ENCODE measurements around the gene SLC36A4. TPM values are rescaled to one million over a fixed set of nuclear protein-coding genes. Genes with fewer than 3 reads are reported as not detected.

Gene SLC36A4
- total and polyA plus RNA-seq, 2 of the 13 experiments (the other 11 are each of a cell fraction or from before 2014, with no cell fraction given), result 7.3 to 9.5 TPM

DNA sequence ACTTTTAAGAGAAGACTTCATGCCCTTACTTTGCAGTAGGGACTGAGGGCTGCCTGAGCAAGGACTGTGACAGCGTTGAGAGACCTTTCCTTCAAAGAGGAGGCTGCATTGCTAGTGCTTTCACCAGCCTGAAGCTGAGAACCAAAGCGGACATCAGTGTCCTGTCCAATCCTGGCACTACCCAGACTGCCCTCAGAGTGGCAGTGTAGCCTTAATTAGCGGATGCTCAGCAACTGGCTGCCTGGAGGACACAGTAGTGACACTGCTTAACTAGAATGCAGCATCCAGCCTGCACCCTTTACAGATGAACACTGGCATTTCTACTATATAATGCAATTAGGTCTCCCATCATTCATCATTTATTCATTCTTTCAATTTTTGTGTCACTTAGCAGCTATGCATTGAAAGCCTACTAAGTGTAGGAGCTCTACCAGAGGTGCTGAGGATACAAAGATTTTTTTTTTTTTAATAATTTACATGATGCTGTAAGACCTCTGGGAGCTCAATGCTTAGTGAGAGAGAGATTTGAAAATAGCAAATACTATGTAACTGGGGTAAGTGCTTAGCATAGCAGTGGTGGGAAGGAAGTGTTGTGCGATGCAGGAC, 36.9 kb upstream of the SLC36A4 start (continued):
- TF ChIP-seq ZNF674 (CRISPR knock-in tag; IDR thresholded peaks at IDR 0.05; ENCODE audit: low read depth) (no peak), XBP1 (CRISPR knock-in tag; IDR thresholded peaks at IDR 0.05) (no peak), RAD51 (IDR thresholded peaks at IDR 0.05; ENCODE audit: borderline replicate concordance) (no peak), YEATS4 (CRISPR knock-in tag; IDR thresholded peaks at IDR 0.05; ENCODE audit: borderline replicate concordance) (no peak), MIXL1 (CRISPR knock-in tag; IDR thresholded peaks at IDR 0.05) (peak; percentile 81; the same call in 1 of the 2 replicates), ESRRA (CRISPR knock-in tag; IDR thresholded peaks at IDR 0.05; ENCODE audit: low read depth) (no peak), ZNF790 (CRISPR knock-in tag; IDR thresholded peaks at IDR 0.05; ENCODE audit: borderline replicate concordance) (no peak), KDM2A (CRISPR knock-in tag; IDR thresholded peaks at IDR 0.05; ENCODE audit: borderline replicate concordance, low read depth) (peak; percentile 63; the same call in 1 of the 2 replicates), MAF1 (CRISPR knock-in tag; IDR thresholded peaks at IDR 0.05; ENCODE audit: borderline replicate concordance) (no peak), ZFYVE20 (CRISPR knock-in tag; IDR thresholded peaks at IDR 0.05; ENCODE audit: borderline replicate concordance, low read depth) (no peak), ZNF629 (CRISPR knock-in tag; conservative IDR thresholded peaks at IDR 0.05) (no peak), ZNF224 (CRISPR knock-in tag; IDR thresholded peaks at IDR 0.05) (no peak), NFRKB (IDR thresholded peaks at IDR 0.05) (no peak), SKI (IDR thresholded peaks at IDR 0.05; ENCODE audit: partially characterized antibody) (peak; percentile 31)
- TF ChIP-seq, protein P1, sequence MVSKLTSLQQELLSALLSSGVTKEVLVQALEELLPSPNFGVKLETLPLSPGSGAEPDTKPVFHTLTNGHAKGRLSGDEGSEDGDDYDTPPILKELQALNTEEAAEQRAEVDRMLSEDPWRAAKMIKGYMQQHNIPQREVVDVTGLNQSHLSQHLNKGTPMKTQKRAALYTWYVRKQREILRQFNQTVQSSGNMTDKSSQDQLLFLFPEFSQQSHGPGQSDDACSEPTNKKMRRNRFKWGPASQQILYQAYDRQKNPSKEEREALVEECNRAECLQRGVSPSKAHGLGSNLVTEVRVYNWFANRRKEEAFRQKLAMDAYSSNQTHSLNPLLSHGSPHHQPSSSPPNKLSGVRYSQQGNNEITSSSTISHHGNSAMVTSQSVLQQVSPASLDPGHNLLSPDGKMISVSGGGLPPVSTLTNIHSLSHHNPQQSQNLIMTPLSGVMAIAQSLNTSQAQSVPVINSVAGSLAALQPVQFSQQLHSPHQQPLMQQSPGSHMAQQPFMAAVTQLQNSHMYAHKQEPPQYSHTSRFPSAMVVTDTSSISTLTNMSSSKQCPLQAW (CRISPR knock-in tag; IDR thresholded peaks at IDR 0.05), result peak; percentile 58; the same call in 1 of the 2 replicates
- TF ChIP-seq, protein P2, sequence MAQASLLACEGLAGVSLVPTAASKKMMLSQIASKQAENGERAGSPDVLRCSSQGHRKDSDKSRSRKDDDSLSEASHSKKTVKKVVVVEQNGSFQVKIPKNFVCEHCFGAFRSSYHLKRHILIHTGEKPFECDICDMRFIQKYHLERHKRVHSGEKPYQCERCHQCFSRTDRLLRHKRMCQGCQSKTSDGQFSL (CRISPR knock-in tag; IDR thresholded peaks at IDR 0.05), result no peak
- TF ChIP-seq, protein P3, sequence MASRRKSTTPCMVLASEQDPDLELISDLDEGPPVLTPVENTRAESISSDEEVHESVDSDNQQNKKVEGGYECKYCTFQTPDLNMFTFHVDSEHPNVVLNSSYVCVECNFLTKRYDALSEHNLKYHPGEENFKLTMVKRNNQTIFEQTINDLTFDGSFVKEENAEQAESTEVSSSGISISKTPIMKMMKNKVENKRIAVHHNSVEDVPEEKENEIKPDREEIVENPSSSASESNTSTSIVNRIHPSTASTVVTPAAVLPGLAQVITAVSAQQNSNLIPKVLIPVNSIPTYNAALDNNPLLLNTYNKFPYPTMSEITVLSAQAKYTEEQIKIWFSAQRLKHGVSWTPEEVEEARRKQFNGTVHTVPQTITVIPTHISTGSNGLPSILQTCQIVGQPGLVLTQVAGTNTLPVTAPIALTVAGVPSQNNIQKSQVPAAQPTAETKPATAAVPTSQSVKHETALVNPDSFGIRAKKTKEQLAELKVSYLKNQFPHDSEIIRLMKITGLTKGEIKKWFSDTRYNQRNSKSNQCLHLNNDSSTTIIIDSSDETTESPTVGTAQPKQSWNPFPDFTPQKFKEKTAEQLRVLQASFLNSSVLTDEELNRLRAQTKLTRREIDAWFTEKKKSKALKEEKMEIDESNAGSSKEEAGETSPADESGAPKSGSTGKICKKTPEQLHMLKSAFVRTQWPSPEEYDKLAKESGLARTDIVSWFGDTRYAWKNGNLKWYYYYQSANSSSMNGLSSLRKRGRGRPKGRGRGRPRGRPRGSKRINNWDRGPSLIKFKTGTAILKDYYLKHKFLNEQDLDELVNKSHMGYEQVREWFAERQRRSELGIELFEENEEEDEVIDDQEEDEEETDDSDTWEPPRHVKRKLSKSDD (CRISPR knock-in tag; IDR thresholded peaks at IDR 0.05; ENCODE audit: low read depth), result no peak
- TF ChIP-seq, protein P4, sequence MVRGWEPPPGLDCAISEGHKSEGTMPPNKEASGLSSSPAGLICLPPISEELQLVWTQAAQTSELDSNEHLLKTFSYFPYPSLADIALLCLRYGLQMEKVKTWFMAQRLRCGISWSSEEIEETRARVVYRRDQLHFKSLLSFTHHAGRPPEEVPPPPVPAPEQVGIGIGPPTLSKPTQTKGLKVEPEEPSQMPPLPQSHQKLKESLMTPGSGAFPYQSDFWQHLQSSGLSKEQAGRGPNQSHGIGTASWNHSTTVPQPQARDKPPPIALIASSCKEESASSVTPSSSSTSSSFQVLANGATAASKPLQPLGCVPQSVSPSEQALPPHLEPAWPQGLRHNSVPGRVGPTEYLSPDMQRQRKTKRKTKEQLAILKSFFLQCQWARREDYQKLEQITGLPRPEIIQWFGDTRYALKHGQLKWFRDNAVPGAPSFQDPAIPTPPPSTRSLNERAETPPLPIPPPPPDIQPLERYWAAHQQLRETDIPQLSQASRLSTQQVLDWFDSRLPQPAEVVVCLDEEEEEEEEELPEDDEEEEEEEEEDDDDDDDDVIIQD (CRISPR knock-in tag; IDR thresholded peaks at IDR 0.05; ENCODE audit: low read depth), result no peak
- TF ChIP-seq, protein P5, sequence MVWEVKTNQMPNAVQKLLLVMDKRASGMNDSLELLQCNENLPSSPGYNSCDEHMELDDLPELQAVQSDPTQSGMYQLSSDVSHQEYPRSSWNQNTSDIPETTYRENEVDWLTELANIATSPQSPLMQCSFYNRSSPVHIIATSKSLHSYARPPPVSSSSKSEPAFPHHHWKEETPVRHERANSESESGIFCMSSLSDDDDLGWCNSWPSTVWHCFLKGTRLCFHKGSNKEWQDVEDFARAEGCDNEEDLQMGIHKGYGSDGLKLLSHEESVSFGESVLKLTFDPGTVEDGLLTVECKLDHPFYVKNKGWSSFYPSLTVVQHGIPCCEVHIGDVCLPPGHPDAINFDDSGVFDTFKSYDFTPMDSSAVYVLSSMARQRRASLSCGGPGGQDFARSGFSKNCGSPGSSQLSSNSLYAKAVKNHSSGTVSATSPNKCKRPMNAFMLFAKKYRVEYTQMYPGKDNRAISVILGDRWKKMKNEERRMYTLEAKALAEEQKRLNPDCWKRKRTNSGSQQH (CRISPR knock-in tag; IDR thresholded peaks at IDR 0.05; ENCODE audit: low read depth), result no peak
- TF ChIP-seq, protein P6, sequence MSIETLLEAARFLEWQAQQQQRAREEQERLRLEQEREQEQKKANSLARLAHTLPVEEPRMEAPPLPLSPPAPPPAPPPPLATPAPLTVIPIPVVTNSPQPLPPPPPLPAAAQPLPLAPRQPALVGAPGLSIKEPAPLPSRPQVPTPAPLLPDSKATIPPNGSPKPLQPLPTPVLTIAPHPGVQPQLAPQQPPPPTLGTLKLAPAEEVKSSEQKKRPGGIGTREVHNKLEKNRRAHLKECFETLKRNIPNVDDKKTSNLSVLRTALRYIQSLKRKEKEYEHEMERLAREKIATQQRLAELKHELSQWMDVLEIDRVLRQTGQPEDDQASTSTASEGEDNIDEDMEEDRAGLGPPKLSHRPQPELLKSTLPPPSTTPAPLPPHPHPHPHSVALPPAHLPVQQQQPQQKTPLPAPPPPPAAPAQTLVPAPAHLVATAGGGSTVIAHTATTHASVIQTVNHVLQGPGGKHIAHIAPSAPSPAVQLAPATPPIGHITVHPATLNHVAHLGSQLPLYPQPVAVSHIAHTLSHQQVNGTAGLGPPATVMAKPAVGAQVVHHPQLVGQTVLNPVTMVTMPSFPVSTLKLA (IDR thresholded peaks at IDR 0.05), result no peak

Measured in HepG2 (cell line).